ENCODE measurements around the gene DNAH3.

Gene DNAH3

GRCh38 chr16:20904507-20905081 lies 246.1 kb downstream of the DNAH3 start:
- no peak for DNase-seq (ENCODE audit: low read depth in 3 of 3)

GRCh38 chr16:20903899-20904506 lies 246.6 kb downstream of the DNAH3 start:
- DNase-seq (ENCODE audit: low read depth in 3 of 3) = no peak

- DNase-seq (ENCODE audit: low read depth in 3 of 3) = no peak
Observed at GRCh38 chr16:20903116-20903898, 247.3 kb downstream of the DNAH3 start.

- no peak for DNase-seq (ENCODE audit: low read depth in 3 of 3)
Observed at GRCh38 chr16:20902426-20902825, 248.2 kb downstream of the DNAH3 start.

GRCh38 chr16:20901436-20902112 lies 249.1 kb downstream of the DNAH3 start:
- no peak for DNase-seq (ENCODE audit: low read depth in 3 of 3)

GRCh38 chr16:20901068-20901435 lies 249.6 kb downstream of the DNAH3 start:
- DNase-seq (ENCODE audit: low read depth in 3 of 3) = no peak

GRCh38 chr16:20900299-20901067 lies 250.2 kb downstream of the DNAH3 start, which contains the start of the genes DCUN1D3 and LYRM1:
DCUN1D3 (minus strand) TSS chr16:20900358; CDS start chr16:20862538, 37,820 bp downstream.
LYRM1 (plus strand) TSS chr16:20900771; CDS start chr16:20915556, 14,785 bp downstream.
- DNase-seq (ENCODE audit: low read depth in 3 of 3) = peak; percentile 89

- DNase-seq (ENCODE audit: low read depth in 3 of 3) = no peak
Observed at GRCh38 chr16:20899477-20900298, 251.0 kb downstream of the DNAH3 start.

GRCh38 chr16:20899071-20899470 lies 251.6 kb downstream of the DNAH3 start:
- no peak for DNase-seq (ENCODE audit: low read depth in 3 of 3)

GRCh38 chr16:20897922-20898321 lies 252.7 kb downstream of the DNAH3 start:
- no peak for DNase-seq (ENCODE audit: low read depth in 3 of 3)

- DNase-seq (ENCODE audit: low read depth in 3 of 3) = no peak
Observed at GRCh38 chr16:20897253-20897897, 253.3 kb downstream of the DNAH3 start.

GRCh38 chr16:20894388-20894787 lies 256.3 kb downstream of the DNAH3 start:
- no peak for DNase-seq (ENCODE audit: low read depth in 3 of 3)

- no peak for DNase-seq (ENCODE audit: low read depth in 3 of 3)
Observed at GRCh38 chr16:20889625-20890275, 260.9 kb downstream of the DNAH3 start.

GRCh38 chr16:20887207-20887606 lies 263.4 kb downstream of the DNAH3 start:
- DNase-seq (ENCODE audit: low read depth in 3 of 3) = no peak

- no peak for DNase-seq (ENCODE audit: low read depth in 3 of 3)
Observed at GRCh38 chr16:20886320-20886719, 264.3 kb downstream of the DNAH3 start.

GRCh38 chr16:20884240-20884556 lies 266.4 kb downstream of the DNAH3 start:
- DNase-seq (ENCODE audit: low read depth in 3 of 3) = no peak

GRCh38 chr16:20883554-20884239 lies 266.9 kb downstream of the DNAH3 start:
- DNase-seq (ENCODE audit: low read depth in 3 of 3) = no peak
